ENCODE data around the gene DCPS.
"Not testable (repeated sequence)": the region's sequence is repeated elsewhere in the genome, so short reads cannot be mapped to it uniquely, and the experiment has no call there.

Gene DCPS

DNA sequence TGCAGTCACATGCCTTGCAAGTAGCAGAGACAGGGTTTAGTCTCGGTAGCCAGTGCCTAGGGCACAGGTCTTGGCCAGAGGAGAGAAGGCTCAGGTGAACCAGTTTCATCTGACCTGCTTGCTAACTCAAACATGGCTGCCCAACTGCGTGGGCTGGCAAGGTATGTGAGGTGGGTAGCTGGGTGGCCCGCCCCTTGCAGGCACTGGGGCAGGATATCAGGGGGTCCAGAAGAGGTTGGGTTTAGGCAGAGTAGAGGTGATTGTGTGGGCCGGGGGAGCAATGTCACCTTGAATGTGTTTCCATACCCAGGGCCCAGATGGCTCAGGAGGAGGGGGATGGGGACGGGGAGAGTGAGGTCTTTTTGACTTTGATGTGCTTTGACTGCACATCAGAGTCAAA lies 89.3 kb downstream of the DCPS start:
- H3K9me3 ChIP-seq (ENCODE audit: control insufficient read depth, low read depth, low read length) = no peaks in the 10 kb centered on the region
- no peaks in the 10 kb centered on the region for H3K27me3 ChIP-seq (ENCODE audit: control insufficient read depth, insufficient read depth, low read length)
- no peak overlapping the region for H3K9ac ChIP-seq (ENCODE audit: low read length)
- H3K36me3 ChIP-seq (ENCODE audit: control insufficient read depth, low read depth, low read length) = no peaks in the 10 kb centered on the region
- no peak overlapping the region for H3K4me3 ChIP-seq (ENCODE audit: low read length)
- no peaks in the 10 kb centered on the region for H3K4me1 ChIP-seq (ENCODE audit: control insufficient read depth, low read depth, low read length)
- H3K27ac ChIP-seq (ENCODE audit: low read length) = no peak overlapping the region

DNA sequence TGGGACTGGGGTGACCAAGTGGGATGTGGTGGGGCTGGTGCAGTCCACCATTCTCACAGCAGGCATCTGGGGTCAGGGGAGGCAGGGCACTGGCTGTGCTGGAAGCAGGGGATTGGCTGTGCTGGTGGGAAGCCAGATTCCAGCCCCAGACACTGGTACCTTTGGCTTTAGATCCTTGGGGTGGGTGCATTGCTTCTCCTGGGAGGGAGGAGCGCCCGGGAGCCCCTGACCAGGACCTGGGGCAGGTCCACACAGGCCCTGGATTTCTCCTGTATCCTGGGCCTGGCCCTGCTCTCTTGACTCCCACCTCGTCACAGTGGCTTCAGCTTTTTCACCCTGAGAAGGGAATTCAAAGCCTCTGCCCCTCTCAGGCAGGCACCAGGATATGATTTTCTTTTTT lies 90.2 kb downstream of the DCPS start:
- H3K4me1 ChIP-seq (ENCODE audit: control insufficient read depth, low read depth, low read length) = no peaks in the 10 kb centered on the region
- H3K4me3 ChIP-seq (ENCODE audit: low read length) = no peak overlapping the region
- H3K27me3 ChIP-seq (ENCODE audit: control insufficient read depth, insufficient read depth, low read length) = no peaks in the 10 kb centered on the region
- H3K36me3 ChIP-seq (ENCODE audit: control insufficient read depth, low read depth, low read length) = no peaks in the 10 kb centered on the region
- no peak overlapping the region for H3K27ac ChIP-seq (ENCODE audit: low read length)
- H3K9me3 ChIP-seq (ENCODE audit: control insufficient read depth, low read depth, low read length) = no peaks in the 10 kb centered on the region
- no peak overlapping the region for H3K9ac ChIP-seq (ENCODE audit: low read length)

- H3K27ac ChIP-seq (ENCODE audit: low read length); H3K27me3 ChIP-seq (ENCODE audit: control insufficient read depth, insufficient read depth, low read length); H3K9me3 ChIP-seq (ENCODE audit: control insufficient read depth, low read depth, low read length); H3K9ac ChIP-seq (ENCODE audit: low read length); H3K36me3 ChIP-seq (ENCODE audit: control insufficient read depth, low read depth, low read length); H3K4me1 ChIP-seq (ENCODE audit: control insufficient read depth, low read depth, low read length); H3K4me3 ChIP-seq (ENCODE audit: low read length): not testable (repeated sequence)
Measured at GRCh38 chr11:126394634-126395072, 90.8 kb downstream of the DCPS start.

All from iPS-18a (cell line).